Peyer's patch (tissue), 4 donors: ENCODE measurements around the gene THADA. TPM values are rescaled to one million over a fixed set of nuclear protein-coding genes. Genes with fewer than 3 reads are reported as not detected.

ENCODE experiments used
- DNase-seq, 3 donors: peaks; one replicate each; pipeline ENCODE4 v3.0.0-alpha.2; 2017 to 2019
- H3K27ac ChIP-seq, 4 donors: fragments of 200-600 bp; sonication (generic); one replicate each; pipeline ENCODE4 v1.5.1; 2016 to 2019
- H3K27me3 ChIP-seq, 2 donors: fragments of 200-600 bp; sonication (generic); one replicate each; pipeline ENCODE4 v1.5.1; 2019
- H3K36me3 ChIP-seq, 3 donors: fragments of 200-600 bp; sonication (generic); one replicate each; pipeline ENCODE4 v1.5.1; 2016 to 2019
- H3K4me1 ChIP-seq, 4 donors: fragments of 200-600 bp; sonication (generic); one replicate each; pipeline ENCODE4 v1.5.1; 2016 to 2019
- H3K4me3 ChIP-seq, 4 donors: fragments of 200-600 bp; sonication (generic); 1 replicate in 3 of 4; 2 replicates in 1 of 4; pipeline ENCODE4 v1.5.1; 2016 to 2019; ENCODE audit warnings: mild to moderate bottlenecking in 1 of 4
- H3K9me3 ChIP-seq, 4 donors: fragments of 200-600 bp; sonication (generic); one replicate each; pipeline ENCODE4 v1.5.1; 2016 to 2019; ENCODE audit warnings: mild to moderate bottlenecking in 1 of 4
- POLR2A ChIP-seq, 2 donors: fragments of 450-650 bp; IDR thresholded peaks; one replicate each; pipeline ENCODE4 v1.5.1; 2017; ENCODE audit warnings: antibody characterized with exemption in 2 of 2, mild to moderate bottlenecking in 2 of 2, moderate library complexity in 2 of 2
- total RNA-seq, 4 donors: library from RNA; depleted of rRNA; stranded (reverse); fragments of >200 nt; gene quantifications; one replicate each; pipeline ENCODE4 v1.1.0, GENCODE V29; 2016
- TF ChIP-seq, protein P1 (sequence below), 6 experiments: fragments of 450-650 bp in 4 of 6; fragments of 200-600 bp in 2 of 6; sonication (generic) in 1 of 6; IDR thresholded peaks; one replicate each; pipeline ENCODE4 v1.5.1; 2017 to 2019; ENCODE audit warnings: antibody characterized with exemption in 6 of 6, mild to moderate bottlenecking in 3 of 6, moderate library complexity in 1 of 6

The THADA gene
- total RNA-seq, 4 donors from 2014 or later, result 19.3 to 76.7 (median 26.3) TPM

DNA sequence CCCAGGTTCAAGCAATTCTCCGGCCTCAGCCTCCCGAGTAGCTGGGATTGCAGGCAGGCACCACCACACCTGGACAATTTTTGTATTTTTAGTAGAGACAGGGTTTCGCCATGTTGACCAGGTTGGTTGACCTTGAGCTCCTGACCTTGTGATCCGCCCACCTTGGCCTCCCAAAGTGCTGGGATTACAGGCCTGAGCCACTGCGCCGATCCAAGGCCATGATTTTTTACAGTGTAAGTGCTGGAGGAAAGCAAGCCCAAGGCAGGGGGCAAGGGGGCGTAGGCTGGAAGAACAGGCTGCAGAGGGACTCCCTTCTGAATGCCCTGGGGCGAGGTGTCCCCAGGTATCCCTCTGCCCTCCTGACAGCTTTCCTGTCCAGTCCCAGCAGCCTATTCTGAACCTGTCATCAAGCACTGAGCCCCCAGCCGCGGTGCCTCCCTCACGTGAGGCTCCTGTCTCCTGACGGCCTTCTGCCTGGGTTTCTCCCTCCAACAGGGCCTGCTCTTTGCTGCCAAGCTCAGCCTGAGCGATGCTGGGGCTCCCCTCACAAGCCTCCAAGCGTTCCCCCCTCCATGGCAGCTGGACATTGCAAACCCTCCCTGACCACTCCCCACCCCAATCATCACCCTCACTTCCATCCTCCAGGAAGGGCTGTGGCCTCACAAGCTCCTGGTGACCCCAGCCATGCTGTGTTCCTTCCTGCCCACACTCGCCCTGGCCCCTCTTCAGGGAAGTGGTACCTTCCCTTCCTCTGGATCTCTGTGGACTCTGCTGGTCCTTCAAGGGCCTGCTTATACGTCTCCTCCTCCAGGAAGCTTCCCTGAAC, 407.1 kb downstream of the THADA start:
- peaks cover under 1 to 66% (median 21%) of the 10 kb centered on the region in 4 donors for H3K4me1 ChIP-seq
- no peak for DNase-seq
- no peaks in the 10 kb centered on the region for H3K9me3 ChIP-seq
- TF ChIP-seq POLR2A (IDR thresholded peaks at IDR 0.05), result no peak
- TF ChIP-seq, protein P1, sequence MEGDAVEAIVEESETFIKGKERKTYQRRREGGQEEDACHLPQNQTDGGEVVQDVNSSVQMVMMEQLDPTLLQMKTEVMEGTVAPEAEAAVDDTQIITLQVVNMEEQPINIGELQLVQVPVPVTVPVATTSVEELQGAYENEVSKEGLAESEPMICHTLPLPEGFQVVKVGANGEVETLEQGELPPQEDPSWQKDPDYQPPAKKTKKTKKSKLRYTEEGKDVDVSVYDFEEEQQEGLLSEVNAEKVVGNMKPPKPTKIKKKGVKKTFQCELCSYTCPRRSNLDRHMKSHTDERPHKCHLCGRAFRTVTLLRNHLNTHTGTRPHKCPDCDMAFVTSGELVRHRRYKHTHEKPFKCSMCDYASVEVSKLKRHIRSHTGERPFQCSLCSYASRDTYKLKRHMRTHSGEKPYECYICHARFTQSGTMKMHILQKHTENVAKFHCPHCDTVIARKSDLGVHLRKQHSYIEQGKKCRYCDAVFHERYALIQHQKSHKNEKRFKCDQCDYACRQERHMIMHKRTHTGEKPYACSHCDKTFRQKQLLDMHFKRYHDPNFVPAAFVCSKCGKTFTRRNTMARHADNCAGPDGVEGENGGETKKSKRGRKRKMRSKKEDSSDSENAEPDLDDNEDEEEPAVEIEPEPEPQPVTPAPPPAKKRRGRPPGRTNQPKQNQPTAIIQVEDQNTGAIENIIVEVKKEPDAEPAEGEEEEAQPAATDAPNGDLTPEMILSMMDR (IDR thresholded peaks at IDR 0.05), result no peak
- H3K27me3 ChIP-seq, result no peaks in the 10 kb centered on the region
- H3K27ac ChIP-seq, result no peak overlapping the region
- H3K36me3 ChIP-seq, result no peaks in the 10 kb centered on the region
- no peak overlapping the region for H3K4me3 ChIP-seq

DNA sequence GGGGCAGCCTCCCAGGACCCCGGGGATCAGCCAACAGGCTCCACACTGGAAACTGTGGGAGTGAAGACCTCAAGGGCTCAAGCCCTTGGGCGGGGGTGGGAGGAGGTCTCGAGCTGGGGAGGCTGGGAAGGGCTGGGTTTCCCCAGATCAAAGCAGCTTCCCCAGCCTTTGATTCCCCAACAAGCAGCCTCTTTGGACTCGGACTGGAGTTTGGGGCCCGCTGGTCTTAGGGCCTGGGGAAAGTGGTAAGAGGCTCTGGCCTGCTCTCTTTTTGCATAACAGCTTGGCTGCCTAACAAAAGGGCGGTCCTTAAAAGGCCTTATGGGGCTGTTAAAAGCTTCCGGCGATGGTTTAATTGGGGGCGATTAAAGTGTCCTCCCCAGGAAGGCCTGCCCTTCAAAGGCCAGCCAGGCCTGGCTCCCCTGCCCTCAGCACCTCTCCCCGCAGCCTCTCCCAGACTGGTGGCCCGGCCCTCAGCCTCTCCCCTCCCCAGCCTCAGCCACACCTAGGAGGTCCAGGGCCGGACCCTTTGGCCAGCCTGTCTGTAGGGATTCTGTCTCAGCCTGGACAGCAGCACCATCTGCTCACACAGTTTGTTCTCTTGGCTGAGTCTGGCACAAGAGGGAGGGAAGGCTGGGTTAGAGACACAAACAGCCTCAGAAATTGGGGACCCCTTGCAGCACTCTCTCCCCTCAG, 409.0 kb downstream of the THADA start:
- H3K4me1 ChIP-seq, result peaks cover 0 to 49% (median 18%) of the 10 kb centered on the region in 4 donors
- H3K4me3 ChIP-seq, result no peak overlapping the region
- peak overlapping the region; percentile 46 to 72 (median 56) for H3K27ac ChIP-seq
- no peaks in the 10 kb centered on the region for H3K9me3 ChIP-seq
- TF ChIP-seq, protein P1 (IDR thresholded peaks at IDR 0.05), result no peak
- TF ChIP-seq POLR2A (IDR thresholded peaks at IDR 0.05), result no peak
- DNase-seq, result peak in 2 of 3 donors; percentile 64 to 73
- H3K27me3 ChIP-seq, result no peaks in the 10 kb centered on the region
- no peaks in the 10 kb centered on the region for H3K36me3 ChIP-seq

DNA sequence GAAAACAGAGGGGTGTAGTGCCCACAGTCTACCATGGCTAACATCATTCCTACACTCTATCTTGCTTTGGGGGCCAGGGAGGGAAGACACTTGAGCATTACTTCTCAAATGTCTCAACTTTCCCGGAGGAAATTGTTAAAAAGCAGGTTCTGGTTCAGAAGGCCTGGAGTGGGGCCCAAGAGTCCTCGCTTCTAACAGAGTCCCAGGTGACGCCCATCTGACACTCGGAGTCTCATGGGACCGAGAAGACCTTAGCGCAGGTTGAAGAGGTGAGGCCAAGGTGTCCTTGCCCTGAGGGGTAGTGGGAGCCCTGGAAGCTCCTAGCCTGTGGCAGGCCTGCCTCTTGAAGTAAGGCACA, 409.5 kb downstream of the THADA start:
- Histone ChIP-seq H3K27ac (peak overlapping the region in 3 of 4 donors; percentile 53 to 72 (median 58)), H3K27me3 (no peaks in the 10 kb centered on the region), H3K4me3 (no peak overlapping the region), H3K4me1 (peaks cover 0 to 44% (median 18%) of the 10 kb centered on the region in 4 donors), H3K9me3 (no peaks in the 10 kb centered on the region), H3K36me3 (no peaks in the 10 kb centered on the region)
- no peak for TF ChIP-seq POLR2A (IDR thresholded peaks at IDR 0.05)
- TF ChIP-seq, protein P1 (IDR thresholded peaks at IDR 0.05), result no peak
- no peak for DNase-seq

DNA sequence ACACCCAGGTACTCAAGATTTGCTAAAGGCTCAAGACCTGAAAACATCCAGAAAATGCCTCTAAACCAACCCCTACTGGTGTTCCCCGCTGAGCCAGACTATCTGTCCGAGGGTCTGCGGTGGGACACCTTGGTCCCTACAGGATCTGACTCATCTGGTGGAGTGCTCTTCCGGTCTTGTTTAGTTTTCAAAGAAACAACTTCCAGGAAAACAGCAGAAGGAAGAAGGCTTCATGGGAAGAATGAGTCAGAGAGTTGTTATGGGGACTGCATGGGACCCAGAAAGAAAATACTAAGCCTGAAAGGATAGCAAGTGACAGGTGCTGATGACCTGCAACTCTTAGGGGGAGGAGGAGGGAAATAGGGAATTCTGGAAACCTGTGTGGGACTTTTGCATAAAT, 410.7 kb downstream of the THADA start:
- Histone ChIP-seq H3K27ac (peak overlapping the region in 3 of 4 donors; percentile 40 to 75 (median 68)), H3K4me1 (peaks cover 0 to 37% (median 18%) of the 10 kb centered on the region in 4 donors), H3K36me3 (no peaks in the 10 kb centered on the region), H3K27me3 (no peaks in the 10 kb centered on the region), H3K4me3 (no peak overlapping the region), H3K9me3 (no peaks in the 10 kb centered on the region)
- DNase-seq, result no peak
- TF ChIP-seq, protein P1 (IDR thresholded peaks at IDR 0.05), result no peak
- no peak for TF ChIP-seq POLR2A (IDR thresholded peaks at IDR 0.05)

DNA sequence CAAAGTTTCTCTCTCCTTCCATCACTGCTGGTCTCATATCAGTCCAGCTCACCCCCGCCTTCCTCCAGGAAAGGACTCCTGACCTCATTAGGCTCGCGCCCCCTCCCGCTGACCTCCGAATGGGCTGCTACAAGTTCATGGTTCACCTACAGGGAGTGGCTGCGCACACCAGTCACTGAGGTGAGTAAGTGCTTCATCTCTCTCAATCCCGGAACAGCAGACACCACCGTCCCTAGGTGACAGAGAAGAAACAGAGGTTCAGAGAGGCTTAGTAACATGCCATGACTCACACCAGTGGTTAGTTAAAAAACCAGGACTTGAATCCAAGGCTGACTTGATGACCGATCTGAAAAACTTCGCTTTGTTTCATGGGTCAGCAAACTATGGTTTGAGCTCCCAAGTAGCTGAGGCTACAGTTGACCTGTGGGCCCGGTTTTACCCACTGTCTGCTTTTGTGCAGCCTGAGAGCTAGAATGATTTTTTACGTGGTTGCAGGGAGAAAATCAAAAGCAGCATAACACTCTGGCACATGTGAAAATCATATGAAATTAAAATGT, 411.4 kb downstream of the THADA start:
- peak overlapping the region; percentile 11 to 75 (median 54) for H3K27ac ChIP-seq
- DNase-seq, result peak in 2 of 3 donors; percentile 87 to 92
- TF ChIP-seq POLR2A (IDR thresholded peaks at IDR 0.05), result peak in 1 of 2 donors; percentile 37
- TF ChIP-seq, protein P1 (IDR thresholded peaks at IDR 0.05), result no peak

More for the DNA sequence above, 411.4 kb downstream of the THADA start:
- Histone ChIP-seq H3K27me3 (no peaks in the 10 kb centered on the region), H3K4me3 (no peak overlapping the region), H3K9me3 (no peaks in the 10 kb centered on the region), H3K4me1 (peaks cover 0 to 42% (median 19%) of the 10 kb centered on the region in 4 donors), H3K36me3 (no peaks in the 10 kb centered on the region)
